Measurements from ENCODE around the gene AP1B1.

AP1B1 gene

DNA sequence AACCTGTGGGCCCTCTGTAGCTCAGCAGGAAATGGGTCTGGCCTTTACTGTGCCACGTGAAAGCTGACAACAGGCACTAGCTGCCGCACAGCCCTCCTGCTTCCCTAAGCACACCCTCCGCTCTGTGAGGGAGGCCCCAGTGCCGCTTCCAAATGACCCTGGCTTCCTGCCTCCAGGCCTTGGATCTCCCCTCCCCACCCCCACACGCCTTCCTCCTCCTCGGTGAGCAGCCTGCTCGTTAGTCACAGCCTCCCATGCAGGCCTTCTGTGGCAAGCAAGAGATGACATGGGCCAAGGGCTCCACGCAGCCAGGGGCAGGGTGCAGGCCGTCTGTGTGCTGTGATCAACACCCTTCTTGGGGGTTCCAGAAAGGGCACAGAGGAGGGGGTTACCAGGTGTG is 57.6 kb downstream of the AP1B1 start:
- TF ChIP-seq, protein P1, sequence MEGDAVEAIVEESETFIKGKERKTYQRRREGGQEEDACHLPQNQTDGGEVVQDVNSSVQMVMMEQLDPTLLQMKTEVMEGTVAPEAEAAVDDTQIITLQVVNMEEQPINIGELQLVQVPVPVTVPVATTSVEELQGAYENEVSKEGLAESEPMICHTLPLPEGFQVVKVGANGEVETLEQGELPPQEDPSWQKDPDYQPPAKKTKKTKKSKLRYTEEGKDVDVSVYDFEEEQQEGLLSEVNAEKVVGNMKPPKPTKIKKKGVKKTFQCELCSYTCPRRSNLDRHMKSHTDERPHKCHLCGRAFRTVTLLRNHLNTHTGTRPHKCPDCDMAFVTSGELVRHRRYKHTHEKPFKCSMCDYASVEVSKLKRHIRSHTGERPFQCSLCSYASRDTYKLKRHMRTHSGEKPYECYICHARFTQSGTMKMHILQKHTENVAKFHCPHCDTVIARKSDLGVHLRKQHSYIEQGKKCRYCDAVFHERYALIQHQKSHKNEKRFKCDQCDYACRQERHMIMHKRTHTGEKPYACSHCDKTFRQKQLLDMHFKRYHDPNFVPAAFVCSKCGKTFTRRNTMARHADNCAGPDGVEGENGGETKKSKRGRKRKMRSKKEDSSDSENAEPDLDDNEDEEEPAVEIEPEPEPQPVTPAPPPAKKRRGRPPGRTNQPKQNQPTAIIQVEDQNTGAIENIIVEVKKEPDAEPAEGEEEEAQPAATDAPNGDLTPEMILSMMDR (IDR thresholded peaks at IDR 0.05) = no peak

DNA sequence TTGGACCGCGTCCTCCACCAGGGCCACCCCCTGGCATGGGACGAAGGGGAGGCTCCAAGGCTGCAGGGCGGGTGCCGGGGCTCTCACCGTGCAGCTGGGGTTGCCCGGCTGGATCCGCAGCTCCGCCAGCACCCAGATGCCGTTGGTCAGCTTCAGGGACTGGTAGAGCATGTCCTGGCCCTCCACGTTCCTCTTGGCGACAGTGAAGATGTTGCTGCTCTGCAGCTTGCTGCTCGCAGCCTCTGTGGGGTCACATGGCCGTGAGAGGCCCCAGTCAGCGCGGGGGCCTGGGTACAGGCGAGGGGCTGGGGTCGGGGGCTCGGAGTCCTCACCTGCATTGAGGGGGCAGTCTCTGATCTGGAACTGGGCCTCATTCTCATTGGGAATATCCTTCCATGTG is 58.1 kb downstream of the AP1B1 start:
- TF ChIP-seq, protein P1 (IDR thresholded peaks at IDR 0.05) = no peak

DNA sequence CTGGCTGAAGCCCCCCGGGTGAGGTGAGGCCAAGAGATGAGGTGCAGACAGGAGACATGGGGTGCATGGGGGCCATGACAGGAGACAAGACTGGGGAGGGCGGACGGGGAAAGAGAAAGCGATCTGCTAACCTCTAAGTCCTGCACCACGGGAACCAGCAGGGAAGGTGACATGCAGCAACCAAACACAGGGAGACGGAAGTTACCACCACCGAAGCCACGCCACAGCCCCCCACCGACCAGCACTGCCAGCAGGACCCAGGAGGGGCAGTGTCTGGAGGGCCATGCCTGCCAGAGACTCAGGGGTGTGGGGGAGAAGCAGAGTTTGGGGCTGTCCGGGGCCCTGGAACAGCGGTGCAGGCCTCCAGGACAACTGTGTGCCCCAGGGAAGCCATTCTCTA is 58.8 kb downstream of the AP1B1 start:
- TF ChIP-seq, protein P1 (IDR thresholded peaks at IDR 0.05) = no peak

DNA sequence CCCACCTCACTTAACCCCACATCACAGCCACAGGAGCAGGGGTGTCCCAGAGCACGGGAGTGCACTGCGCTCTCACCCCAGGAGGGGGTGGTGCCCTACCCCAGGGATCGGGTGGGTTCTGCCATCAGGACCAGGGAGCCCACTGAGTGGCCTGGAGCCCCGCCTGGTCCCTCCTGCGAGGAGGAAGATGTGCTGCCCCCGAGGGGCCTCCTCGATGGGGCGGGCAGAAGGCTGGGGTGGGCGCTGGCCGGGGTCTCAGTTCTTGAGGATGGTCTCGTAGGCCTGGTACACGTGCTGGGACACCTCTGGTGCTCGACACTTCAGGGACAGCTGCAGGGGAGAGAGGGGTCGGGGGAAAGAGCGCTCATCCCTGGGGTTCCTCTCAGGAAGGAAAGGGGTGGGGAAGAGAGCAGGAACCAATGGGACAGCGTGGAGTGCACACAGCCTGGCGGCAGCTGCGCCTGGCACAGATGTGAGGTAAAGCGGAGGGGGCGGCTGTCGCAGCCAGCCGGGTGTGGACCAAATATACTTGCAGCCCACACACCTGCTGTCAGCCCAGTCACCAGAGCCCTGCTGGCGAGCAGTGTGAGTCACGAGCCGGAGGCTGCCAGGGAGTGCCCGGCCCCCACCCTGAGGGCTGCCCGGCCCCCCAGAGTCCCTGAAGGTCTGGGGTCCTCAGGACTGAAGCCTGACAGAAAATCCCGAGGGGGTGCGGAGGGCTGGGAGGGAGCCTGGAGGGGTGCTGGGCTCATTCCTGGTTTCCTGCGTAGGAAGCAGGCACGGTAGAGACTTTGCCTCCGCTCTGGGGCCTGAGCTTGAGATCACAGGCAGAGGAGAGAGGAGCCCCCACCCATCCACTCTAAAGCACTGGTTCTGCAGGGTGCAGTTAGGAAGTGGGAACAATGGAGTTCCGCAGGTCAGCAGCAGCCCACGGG is 59.5 kb downstream of the AP1B1 start:
- TF ChIP-seq, protein P1 (IDR thresholded peaks at IDR 0.05) = no peak

DNA sequence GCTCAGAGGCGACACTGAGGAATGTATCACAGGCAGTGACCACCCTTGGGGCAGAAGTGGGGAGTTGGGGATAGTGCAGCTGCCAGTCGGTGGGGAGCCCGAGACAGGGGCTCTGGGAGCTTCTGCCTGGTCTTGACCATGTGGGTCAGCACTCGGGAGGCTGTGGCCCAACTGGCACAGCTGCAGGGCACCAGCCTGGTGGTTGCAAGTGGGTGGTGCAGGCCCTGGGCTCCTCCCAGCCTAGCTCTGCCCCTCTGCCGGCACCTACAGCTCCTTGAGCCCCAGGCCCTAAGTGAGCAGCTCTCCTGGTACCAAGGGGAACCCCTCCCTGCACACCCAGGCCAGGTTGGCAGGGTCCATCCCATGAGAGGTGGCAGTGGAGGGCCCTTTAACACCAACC is 60.3 kb downstream of the AP1B1 start:
- TF ChIP-seq, protein P1 (IDR thresholded peaks at IDR 0.05) = no peak

DNA sequence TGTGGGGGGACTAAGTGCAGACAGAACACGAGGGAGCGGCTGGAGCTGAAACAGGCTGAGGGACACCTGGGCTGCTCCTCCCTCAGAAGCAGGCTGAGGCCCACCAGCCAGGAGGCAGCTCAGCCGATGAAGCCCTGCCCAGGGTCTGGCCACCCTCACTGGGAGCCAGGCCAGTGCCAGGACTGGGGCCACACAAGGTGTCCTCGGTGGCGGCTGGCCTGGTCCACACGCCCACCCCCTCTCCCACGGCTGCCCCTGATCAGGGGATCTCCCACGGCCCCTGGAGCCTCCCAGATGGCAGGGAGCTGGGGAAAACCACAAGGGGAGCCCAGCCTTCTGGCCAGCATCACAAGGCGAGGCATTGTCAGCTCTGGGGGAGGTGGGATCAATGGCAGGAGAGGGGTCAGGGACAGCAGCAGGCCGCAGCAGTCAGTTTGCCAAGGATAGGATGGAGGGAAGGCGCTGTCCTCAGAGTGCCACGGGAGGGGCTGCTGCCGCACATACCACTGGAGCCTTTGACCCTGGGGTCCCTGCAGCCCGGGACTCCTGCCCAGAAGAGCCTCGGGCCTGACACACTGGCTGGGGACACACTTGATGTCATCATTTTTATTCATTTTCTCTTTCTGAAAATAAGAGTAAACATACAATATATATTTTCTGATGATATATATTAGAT is 61.1 kb downstream of the AP1B1 start:
- TF ChIP-seq, protein P1 (IDR thresholded peaks at IDR 0.05) = no peak

DNA sequence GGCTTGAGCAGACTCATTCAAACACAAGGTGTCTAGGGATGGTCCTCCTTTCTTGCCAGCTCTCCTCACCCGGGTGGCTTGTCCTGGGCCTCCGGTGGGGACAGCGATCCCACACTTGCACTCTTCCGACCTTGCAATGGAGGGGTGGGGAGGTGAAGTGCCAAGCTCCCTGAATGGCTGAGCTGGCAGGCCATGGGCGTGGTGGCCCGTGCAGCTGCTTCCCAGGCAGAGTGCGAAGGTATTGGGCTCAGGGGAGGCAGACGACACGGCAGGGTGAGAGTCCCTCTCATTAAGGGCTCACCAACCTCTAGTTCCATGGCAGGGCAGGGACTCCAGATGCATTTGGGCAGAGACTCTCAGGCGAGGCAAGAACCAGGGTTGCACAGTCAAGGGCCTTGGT is 61.9 kb downstream of the AP1B1 start:
- TF ChIP-seq, protein P1 (IDR thresholded peaks at IDR 0.05) = no peak

All from LNCAP (cell line).